MM.1S (cell line): ENCODE results near the gene ACOX2.

ENCODE experiments used
- DNase-seq: peaks from one replicate; pipeline ENCODE4 v3.0.0-alpha.2; 2015
- H2AFZ ChIP-seq: fragments of 300-600 bp; sonication (generic); 2 replicates; pipeline ENCODE4 v1.6.0; 2016; ENCODE audit warnings: antibody characterized with exemption, low read length
- H3F3A ChIP-seq: fragments of 300-600 bp; sonication (generic); 2 replicates; pipeline ENCODE4 v1.6.1; 2016; ENCODE audit warnings: mild to moderate bottlenecking, antibody characterized with exemption, low read length, moderate library complexity, mixed read lengths; ENCODE audit not compliant: insufficient read depth
- H3K27ac ChIP-seq: fragments of 300-600 bp; sonication (generic); 2 replicates; pipeline ENCODE4 v1.5.1; 2016; ENCODE audit warnings: mild to moderate bottlenecking, low read length
- H3K27me3 ChIP-seq: fragments of 300-600 bp; sonication (generic); replicated peaks from 2 replicates; pipeline ENCODE4 v1.6.0; 2016; ENCODE audit warnings: low read length; ENCODE audit not compliant: insufficient read depth
- H3K36me3 ChIP-seq: fragments of 300-600 bp; sonication (generic); replicated peaks from 2 replicates; pipeline ENCODE4 v1.6.1; 2016; ENCODE audit warnings: mild to moderate bottlenecking, low read length, mixed read lengths; ENCODE audit not compliant: insufficient read depth
- H3K4me1 ChIP-seq: fragments of 300-600 bp; sonication (generic); 2 replicates; pipeline ENCODE4 v1.6.1; 2016; ENCODE audit warnings: low read length, mixed read lengths
- H3K4me2 ChIP-seq: fragments of 300-600 bp; sonication (generic); 2 replicates; pipeline ENCODE4 v1.6.0; 2016; ENCODE audit warnings: low read depth, low read length
- H3K4me3 ChIP-seq: fragments of 300-600 bp; sonication (generic); 2 replicates; pipeline ENCODE4 v1.5.1; 2016; ENCODE audit warnings: low read length, mixed read lengths
- H3K79me2 ChIP-seq: fragments of 300-600 bp; sonication (generic); 2 replicates; pipeline ENCODE4 v1.6.1; 2016; ENCODE audit warnings: mixed run types, low read length, mixed read lengths
- H3K9ac ChIP-seq: fragments of 300-600 bp; sonication (generic); 2 replicates; pipeline ENCODE4 v1.6.1; 2016; ENCODE audit warnings: low read length, mixed read lengths
- H3K9me2 ChIP-seq: fragments of 300-600 bp; sonication (generic); replicated peaks from 2 replicates; pipeline ENCODE4 v1.6.1; 2016; ENCODE audit warnings: mild to moderate bottlenecking, low read length, mixed read lengths; ENCODE audit not compliant: insufficient read depth
- H3K9me3 ChIP-seq: fragments of 300-600 bp; sonication (generic); replicated peaks from 2 replicates; pipeline ENCODE4 v1.6.1; 2016; ENCODE audit warnings: mild to moderate bottlenecking, low read length, mixed read lengths; ENCODE audit not compliant: insufficient read depth
- H4K20me1 ChIP-seq: fragments of 300-600 bp; sonication (generic); 2 replicates; pipeline ENCODE4 v1.6.1; 2016; ENCODE audit warnings: mild to moderate bottlenecking, low read length, moderate library complexity, mixed read lengths; ENCODE audit not compliant: insufficient read depth
- EZH2 ChIP-seq: fragments of 300-600 bp; sonication (generic); optimal IDR thresholded peaks from 2 replicates; pipeline ENCODE3; 2017; ENCODE audit warnings: low read depth, mild to moderate bottlenecking, antibody characterized with exemption, low read length, mixed read lengths
- EZH2phosphoT487 ChIP-seq: fragments of 300-600 bp; sonication (generic); IDR thresholded peaks from 2 replicates; pipeline ENCODE4 v1.6.1; 2018; ENCODE audit warnings: antibody characterized with exemption, low read length
- TF ChIP-seq, protein P1 (sequence below): fragments of 300-600 bp; sonication (generic); IDR thresholded peaks from 2 replicates; pipeline ENCODE4 v1.5.1; 2016; ENCODE audit warnings: antibody characterized with exemption, low read length, mixed read lengths

Gene ACOX2

GRCh38 chr3:58471025-58471887 lies 65.7 kb downstream of the ACOX2 start:
- no peaks in the 10 kb centered on the region for H3K36me3 ChIP-seq
- TF ChIP-seq EZH2, result no peak
- TF ChIP-seq, protein P1, sequence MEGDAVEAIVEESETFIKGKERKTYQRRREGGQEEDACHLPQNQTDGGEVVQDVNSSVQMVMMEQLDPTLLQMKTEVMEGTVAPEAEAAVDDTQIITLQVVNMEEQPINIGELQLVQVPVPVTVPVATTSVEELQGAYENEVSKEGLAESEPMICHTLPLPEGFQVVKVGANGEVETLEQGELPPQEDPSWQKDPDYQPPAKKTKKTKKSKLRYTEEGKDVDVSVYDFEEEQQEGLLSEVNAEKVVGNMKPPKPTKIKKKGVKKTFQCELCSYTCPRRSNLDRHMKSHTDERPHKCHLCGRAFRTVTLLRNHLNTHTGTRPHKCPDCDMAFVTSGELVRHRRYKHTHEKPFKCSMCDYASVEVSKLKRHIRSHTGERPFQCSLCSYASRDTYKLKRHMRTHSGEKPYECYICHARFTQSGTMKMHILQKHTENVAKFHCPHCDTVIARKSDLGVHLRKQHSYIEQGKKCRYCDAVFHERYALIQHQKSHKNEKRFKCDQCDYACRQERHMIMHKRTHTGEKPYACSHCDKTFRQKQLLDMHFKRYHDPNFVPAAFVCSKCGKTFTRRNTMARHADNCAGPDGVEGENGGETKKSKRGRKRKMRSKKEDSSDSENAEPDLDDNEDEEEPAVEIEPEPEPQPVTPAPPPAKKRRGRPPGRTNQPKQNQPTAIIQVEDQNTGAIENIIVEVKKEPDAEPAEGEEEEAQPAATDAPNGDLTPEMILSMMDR, result no peak
- TF ChIP-seq EZH2phosphoT487, result no peak
- H3K9ac ChIP-seq, result no peak overlapping the region
- no peak overlapping the region for H3K4me3 ChIP-seq
- no peaks in the 10 kb centered on the region for H4K20me1 ChIP-seq
- peak; percentile 30 for DNase-seq
- H3K9me3 ChIP-seq, result no peaks in the 10 kb centered on the region
- H3K27me3 ChIP-seq, result no peaks in the 10 kb centered on the region
- H3K79me2 ChIP-seq, result no peaks in the 10 kb centered on the region
- peaks cover 7% of the 10 kb centered on the region for H3K4me1 ChIP-seq
- H3K27ac ChIP-seq, result no peak overlapping the region
- no peaks in the 10 kb centered on the region for H3F3A ChIP-seq
- H3K9me2 ChIP-seq, result no peaks in the 10 kb centered on the region
- no peak overlapping the region; the same call in 1 of the 2 replicates for H2AFZ ChIP-seq
- H3K4me2 ChIP-seq, result no peak overlapping the region

- Histone ChIP-seq H3K4me3 (no peak overlapping the region), H3F3A (no peaks in the 10 kb centered on the region), H3K9me2 (no peaks in the 10 kb centered on the region), H3K27ac (no peak overlapping the region), H3K27me3 (no peaks in the 10 kb centered on the region), H3K9me3 (no peaks in the 10 kb centered on the region), H3K36me3 (no peaks in the 10 kb centered on the region), H2AFZ (no peak overlapping the region), H4K20me1 (no peaks in the 10 kb centered on the region), H3K79me2 (no peaks in the 10 kb centered on the region), H3K4me1 (peaks cover 7% of the 10 kb centered on the region), H3K9ac (no peak overlapping the region), H3K4me2 (no peak overlapping the region)
- no peak for DNase-seq
- TF ChIP-seq, protein P1, result no peak
- no peak for TF ChIP-seq EZH2
- TF ChIP-seq EZH2phosphoT487, result no peak
These were observed 66.5 kb downstream of the ACOX2 start for GRCh38 chr3:58470363-58471024.

- H3K27ac ChIP-seq, result no peak overlapping the region
- peaks cover 7% of the 10 kb centered on the region for H3K4me1 ChIP-seq
- no peak for DNase-seq
- H3K4me2 ChIP-seq, result no peak overlapping the region
- H3K4me3 ChIP-seq, result no peak overlapping the region
- H3K9me2 ChIP-seq, result no peaks in the 10 kb centered on the region
- H3K27me3 ChIP-seq, result no peaks in the 10 kb centered on the region
- no peaks in the 10 kb centered on the region for H3K36me3 ChIP-seq
- H3K9me3 ChIP-seq, result no peaks in the 10 kb centered on the region
- no peak overlapping the region for H2AFZ ChIP-seq
- H3K79me2 ChIP-seq, result no peaks in the 10 kb centered on the region
- no peaks in the 10 kb centered on the region for H4K20me1 ChIP-seq
- H3F3A ChIP-seq, result no peaks in the 10 kb centered on the region
- H3K9ac ChIP-seq, result no peak overlapping the region
- TF ChIP-seq, protein P1, result no peak
- TF ChIP-seq EZH2 (no peak), EZH2phosphoT487 (no peak)
These were observed 67.9 kb downstream of the ACOX2 start for GRCh38 chr3:58469096-58469495.
